ENCODE results near the gene INAFM2. TPM values are rescaled to one million over a fixed set of nuclear protein-coding genes. Genes with fewer than 3 reads are reported as not detected.

The INAFM2 gene
- total and polyA plus RNA-seq, 7 experiments from 2014 or later, result 2.0 to 21.2 (median 8.4) TPM

DNA sequence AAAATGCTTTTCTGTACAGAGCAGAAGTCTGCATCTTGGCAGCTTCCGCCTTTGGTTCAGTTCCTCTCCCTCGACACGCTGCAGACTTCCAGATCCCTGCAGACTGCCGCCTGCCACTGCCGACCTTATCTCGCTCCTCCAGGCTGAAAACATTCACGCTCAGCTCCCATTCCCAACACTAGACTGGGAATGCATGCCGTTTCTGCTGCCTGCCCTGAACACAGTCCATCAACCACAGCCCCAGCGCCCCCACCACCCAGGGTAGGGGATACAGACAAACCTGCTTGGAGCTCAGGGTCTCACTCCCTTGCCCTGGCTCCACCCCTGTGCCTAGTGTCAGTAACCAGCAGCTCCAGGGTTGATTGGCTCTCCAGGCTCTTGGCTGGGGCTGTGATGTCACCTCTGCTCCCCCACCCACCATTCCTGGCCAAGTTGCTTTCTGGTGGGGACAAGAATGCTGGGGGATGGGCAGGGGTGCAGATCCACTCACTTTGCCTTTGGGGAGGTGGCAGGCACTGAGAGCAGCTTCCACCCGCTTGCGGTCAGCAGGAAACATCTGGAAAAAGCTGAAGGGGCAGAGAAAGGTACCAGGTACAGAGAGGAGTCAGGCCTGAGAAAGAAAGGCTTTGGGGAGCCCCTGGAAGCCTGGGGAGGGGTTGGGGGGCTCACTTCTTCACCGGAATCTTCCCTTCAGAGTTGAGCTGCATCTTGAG is 21.9 kb upstream of the INAFM2 start:
- peaks cover 0 to 5% (median 0%) of the 10 kb centered on the region in 3 experiments for H3K9me3 ChIP-seq (ENCODE audit: control insufficient read depth in 2 of 3, low read length in 3 of 3)
- H3K4me1 Mint-ChIP-seq, result peaks cover 14 to 32% (median 26%) of the 10 kb centered on the region in 7 donors
- DNase-seq (no peak), ATAC-seq (no peak)
- H3K36me3 Mint-ChIP-seq, result peaks cover 7 to 65% (median 28%) of the 10 kb centered on the region in 5 donors
- no peak overlapping the region for H3K4me3 Mint-ChIP-seq
- no peaks in the 10 kb centered on the region for H3K27me3 ChIP-seq (ENCODE audit: control insufficient read depth in 2 of 2, insufficient read depth in 2 of 2, low read length in 2 of 2)
- no peak overlapping the region for H3K27ac Mint-ChIP-seq
- intact Hi-C loops (cut with micrococcal nuclease), result no loop called here
- peaks cover 4 to 9% of the 10 kb centered on the region in 2 donors for H3K4me1 ChIP-seq (ENCODE audit: control insufficient read depth in 2 of 2, insufficient read depth in 2 of 2, low read length in 2 of 2)
- ChIA-PET CTCF (interaction anchor here (0.6 to 1.1 kb wide), 5 partner anchors 10 to 36 kb away, joined by 3 to 4 read pairs (median 3); no protein-coding TSS in a partner anchor), POLR2A (no interaction called here)
- H3K27me3 Mint-ChIP-seq, result no peaks in the 10 kb centered on the region
- H3K27ac ChIP-seq (ENCODE audit: low read depth, low read length), result no peak overlapping the region
- peaks cover 14 to 82% (median 28%) of the 10 kb centered on the region in 3 experiments for H3K36me3 ChIP-seq (ENCODE audit: control insufficient read depth in 2 of 3, insufficient read depth in 3 of 3, low read length in 3 of 3)
- H3K4me3 ChIP-seq (ENCODE audit: low read length), result no peak overlapping the region
- peaks cover 0 to 14% (median 1%) of the 10 kb centered on the region in 11 donors for H3K9me3 Mint-ChIP-seq

DNA sequence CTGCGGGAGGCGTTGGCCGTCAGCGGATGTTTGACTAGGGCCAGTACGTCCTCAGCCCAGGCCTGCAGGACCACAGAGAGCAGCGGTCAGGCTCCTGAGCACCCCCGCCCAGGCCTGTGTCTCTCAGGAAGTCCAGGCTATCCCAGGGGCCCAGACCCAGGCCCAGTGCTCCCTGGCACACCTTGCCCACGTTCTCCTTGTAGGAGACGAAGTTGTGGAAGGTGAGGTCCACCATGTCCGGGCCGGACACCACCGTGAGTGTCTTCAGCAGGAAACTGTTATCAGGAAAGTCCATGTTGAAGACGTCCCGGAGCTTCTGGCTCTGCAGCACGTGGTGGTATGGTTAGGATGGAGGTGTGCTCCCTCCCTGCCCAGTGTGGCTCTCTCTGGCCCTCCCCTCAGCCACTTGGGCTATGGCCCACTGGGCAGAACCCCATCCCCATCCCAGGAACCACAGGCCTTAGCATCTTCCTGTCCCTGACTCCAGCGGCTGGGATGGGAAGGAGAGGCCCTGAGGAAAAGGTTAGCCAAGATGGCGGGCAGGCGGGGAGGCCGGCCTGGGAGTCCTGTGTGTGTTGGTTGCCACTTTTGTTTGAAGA is 21.1 kb upstream of the INAFM2 start:
- peaks cover 14 to 75% (median 28%) of the 10 kb centered on the region in 3 experiments for H3K36me3 ChIP-seq (ENCODE audit: control insufficient read depth in 2 of 3, insufficient read depth in 3 of 3, low read length in 3 of 3)
- Mint-ChIP-seq H3K27ac (no peak overlapping the region), H3K4me3 (no peak overlapping the region), H3K27me3 (no peaks in the 10 kb centered on the region), H3K36me3 (peaks cover 7 to 59% (median 28%) of the 10 kb centered on the region in 5 donors), H3K9me3 (peaks cover 0 to 14% (median 1%) of the 10 kb centered on the region in 11 donors), H3K4me1 (peaks cover 17 to 35% (median 28%) of the 10 kb centered on the region in 7 donors)
- intact Hi-C loops (cut with micrococcal nuclease), result no loop called here
- H3K9me3 ChIP-seq (ENCODE audit: control insufficient read depth in 2 of 3, low read length in 3 of 3), result peaks cover 0 to 5% (median 0%) of the 10 kb centered on the region in 3 experiments
- H3K27me3 ChIP-seq (ENCODE audit: control insufficient read depth in 2 of 2, insufficient read depth in 2 of 2, low read length in 2 of 2), result no peaks in the 10 kb centered on the region
- H3K4me3 ChIP-seq (ENCODE audit: low read length), result no peak overlapping the region
- CTCF ChIA-PET, result interaction anchor here (0.6 to 1.1 kb wide), 3 partner anchors 12 to 35 kb away, joined by 3 to 4 read pairs (median 4); no protein-coding TSS in a partner anchor
- DNase-seq (no peak), ATAC-seq (no peak)
- peaks cover 4 to 9% of the 10 kb centered on the region in 2 donors for H3K4me1 ChIP-seq (ENCODE audit: control insufficient read depth in 2 of 2, insufficient read depth in 2 of 2, low read length in 2 of 2)
- no peak overlapping the region for H3K27ac ChIP-seq (ENCODE audit: low read depth, low read length)
- POLR2A ChIA-PET, result no interaction called here

DNA sequence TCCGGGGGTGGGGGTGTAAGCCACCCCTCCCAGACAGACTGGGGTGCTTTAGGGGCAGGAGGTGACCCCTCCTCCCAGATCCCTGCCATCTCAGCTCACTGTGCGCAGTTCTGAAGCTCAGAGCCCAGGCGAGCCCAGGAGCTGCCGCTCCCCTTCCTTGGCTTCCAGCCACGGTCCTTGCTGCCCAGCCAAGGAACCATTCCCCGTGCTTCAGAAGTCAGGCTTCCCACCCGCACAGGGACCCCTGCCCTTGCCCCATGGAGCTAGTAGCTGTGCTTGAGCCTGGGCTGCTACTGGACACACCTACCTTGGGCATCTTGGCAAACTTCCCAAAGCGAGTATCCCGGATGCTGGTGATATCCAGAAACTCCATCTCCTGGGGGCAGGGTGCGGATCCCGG is 20.5 kb upstream of the INAFM2 start:
- peak overlapping the region in 1 of 10 donors; percentile 60 for H3K4me3 Mint-ChIP-seq
- H3K9me3 Mint-ChIP-seq, result peaks cover 0 to 14% (median 1%) of the 10 kb centered on the region in 11 donors
- H3K27me3 ChIP-seq (ENCODE audit: control insufficient read depth in 2 of 2, insufficient read depth in 2 of 2, low read length in 2 of 2), result no peaks in the 10 kb centered on the region
- H3K36me3 ChIP-seq (ENCODE audit: control insufficient read depth in 2 of 3, insufficient read depth in 3 of 3, low read length in 3 of 3), result peaks cover 14 to 70% (median 28%) of the 10 kb centered on the region in 3 experiments
- ChIA-PET POLR2A (no interaction called here), CTCF (interaction anchor here (0.7 kb wide), 1 partner anchor 24 kb away, joined by 3 read pairs; no protein-coding TSS in a partner anchor)
- H3K4me1 ChIP-seq (ENCODE audit: control insufficient read depth in 2 of 2, insufficient read depth in 2 of 2, low read length in 2 of 2), result peaks cover 4 to 9% of the 10 kb centered on the region in 2 donors
- peaks cover 17 to 35% (median 28%) of the 10 kb centered on the region in 7 donors for H3K4me1 Mint-ChIP-seq
- H3K27ac Mint-ChIP-seq, result no peak overlapping the region
- H3K36me3 Mint-ChIP-seq, result peaks cover 7 to 54% (median 28%) of the 10 kb centered on the region in 5 donors
- DNase-seq (no peak), ATAC-seq (no peak)
- intact Hi-C loops (cut with micrococcal nuclease), result no loop called here
- no peaks in the 10 kb centered on the region for H3K27me3 Mint-ChIP-seq
- peaks cover 0 to 5% (median 0%) of the 10 kb centered on the region in 3 experiments for H3K9me3 ChIP-seq (ENCODE audit: control insufficient read depth in 2 of 3, low read length in 3 of 3)
- H3K27ac ChIP-seq (ENCODE audit: low read depth, low read length), result no peak overlapping the region
- no peak overlapping the region for H3K4me3 ChIP-seq (ENCODE audit: low read length)

DNA sequence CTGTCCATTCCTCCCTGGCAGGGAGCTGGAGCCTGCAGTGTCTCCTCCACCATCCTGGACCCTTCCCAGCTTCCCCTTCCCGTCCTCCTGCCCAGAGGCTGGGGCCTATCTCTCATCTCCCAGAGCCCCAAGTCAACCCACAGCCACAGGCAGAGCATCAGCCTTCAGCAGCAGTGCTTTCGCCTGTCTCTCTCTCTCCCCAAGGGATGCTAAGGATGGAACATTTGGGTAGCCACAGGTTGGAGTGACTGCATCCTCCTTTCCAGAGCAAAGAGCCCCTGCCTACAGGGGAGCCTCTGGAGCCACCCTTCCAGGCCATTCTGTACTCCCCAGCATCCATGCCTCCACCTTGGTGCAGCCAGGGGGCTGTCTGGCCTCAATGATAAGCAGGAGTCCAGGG is 19.9 kb upstream of the INAFM2 start:
- Histone ChIP-seq H3K36me3 (ENCODE audit: control insufficient read depth in 2 of 3, insufficient read depth in 3 of 3, low read length in 3 of 3) (peaks cover 14 to 66% (median 26%) of the 10 kb centered on the region in 3 experiments), H3K27ac (ENCODE audit: low read depth, low read length) (no peak overlapping the region), H3K4me1 (ENCODE audit: control insufficient read depth in 2 of 2, insufficient read depth in 2 of 2, low read length in 2 of 2) (peaks cover 4 to 9% of the 10 kb centered on the region in 2 donors), H3K9me3 (ENCODE audit: control insufficient read depth in 2 of 3, low read length in 3 of 3) (peaks cover 0 to 5% (median 0%) of the 10 kb centered on the region in 3 experiments), H3K4me3 (ENCODE audit: low read length) (no peak overlapping the region), H3K27me3 (ENCODE audit: control insufficient read depth in 2 of 2, insufficient read depth in 2 of 2, low read length in 2 of 2) (no peaks in the 10 kb centered on the region)
- Mint-ChIP-seq H3K27ac (peak overlapping the region in 3 of 9 donors; percentile 12 to 76 (median 19)), H3K4me1 (peaks cover 17 to 37% (median 31%) of the 10 kb centered on the region in 7 donors), H3K4me3 (peak overlapping the region in 2 of 10 donors; percentile 39 to 60), H3K27me3 (no peaks in the 10 kb centered on the region), H3K9me3 (peaks cover 0 to 14% (median 1%) of the 10 kb centered on the region in 11 donors), H3K36me3 (peaks cover 7 to 49% (median 28%) of the 10 kb centered on the region in 5 donors)
- ATAC-seq (no peak), DNase-seq (no peak)
- ChIA-PET POLR2A (no interaction called here), CTCF (interaction anchor here (0.6 to 0.7 kb wide), 2 partner anchors 25 to 27 kb away, joined by 3 read pairs; no protein-coding TSS in a partner anchor)
- intact Hi-C loops (cut with micrococcal nuclease), result no loop called here

DNA sequence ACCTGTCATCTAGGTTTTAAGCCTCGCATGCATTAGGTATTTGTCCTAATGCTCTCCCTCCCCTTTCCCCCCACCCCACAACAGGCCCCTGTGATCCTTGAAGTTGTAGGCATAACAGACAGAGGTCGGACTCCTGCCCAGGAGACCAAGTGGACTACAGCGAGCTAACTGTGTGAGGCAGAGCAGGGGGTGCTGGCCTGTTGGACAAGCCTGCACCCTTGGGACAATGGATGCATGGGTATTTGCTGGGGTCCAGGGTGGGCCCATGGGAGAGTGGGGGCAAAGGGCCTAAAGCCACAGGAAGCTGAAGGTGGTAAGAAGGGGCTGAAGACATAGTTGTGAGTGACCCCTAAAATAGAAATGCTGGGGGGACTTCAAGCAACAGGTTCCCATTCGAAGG is 18.2 kb upstream of the INAFM2 start:
- Histone ChIP-seq H3K36me3 (ENCODE audit: control insufficient read depth in 2 of 3, insufficient read depth in 3 of 3, low read length in 3 of 3) (peaks cover under 1 to 53% (median 22%) of the 10 kb centered on the region in 3 experiments), H3K4me3 (ENCODE audit: low read length) (no peak overlapping the region), H3K27ac (ENCODE audit: low read depth, low read length) (no peak overlapping the region), H3K4me1 (ENCODE audit: control insufficient read depth in 2 of 2, insufficient read depth in 2 of 2, low read length in 2 of 2) (peaks cover 16 to 22% of the 10 kb centered on the region in 2 donors), H3K9me3 (ENCODE audit: control insufficient read depth in 2 of 3, low read length in 3 of 3) (peaks cover 0 to 5% (median 0%) of the 10 kb centered on the region in 3 experiments), H3K27me3 (ENCODE audit: control insufficient read depth in 2 of 2, insufficient read depth in 2 of 2, low read length in 2 of 2) (no peaks in the 10 kb centered on the region)
- no peaks in the 10 kb centered on the region for H3K27me3 Mint-ChIP-seq
- H3K27ac Mint-ChIP-seq, result peak overlapping the region in 3 of 9 donors; percentile 19 to 33 (median 25)
- DNase-seq, result no peak
- H3K9me3 Mint-ChIP-seq, result peaks cover 0 to 5% (median 0%) of the 10 kb centered on the region in 11 donors
- peak overlapping the region in 4 of 10 donors; percentile 41 to 98 (median 78) for H3K4me3 Mint-ChIP-seq
- ChIA-PET CTCF (interaction anchor here (0.7 to 19.9 kb wide), 7 partner anchors 9 to 208 kb away, joined by 3 to 366 read pairs (median 3); partner anchors contain the start of gene CCDC9B), POLR2A (interaction anchor here (1.0 to 4.1 kb wide), 5 partner anchors 9 to 31 kb away, joined by 3 to 31 read pairs (median 3); no protein-coding TSS in a partner anchor)
- peaks cover 7 to 37% (median 17%) of the 10 kb centered on the region in 5 donors for H3K36me3 Mint-ChIP-seq
- no peak for ATAC-seq
- H3K4me1 Mint-ChIP-seq, result peaks cover 31 to 54% (median 44%) of the 10 kb centered on the region in 7 donors
- intact Hi-C loops (cut with micrococcal nuclease), result loop anchor here in 1 of 2 donors (5.0 kb wide), 1 partner anchor 52 kb away; the partner anchor contains the start of gene DISP2

DNA sequence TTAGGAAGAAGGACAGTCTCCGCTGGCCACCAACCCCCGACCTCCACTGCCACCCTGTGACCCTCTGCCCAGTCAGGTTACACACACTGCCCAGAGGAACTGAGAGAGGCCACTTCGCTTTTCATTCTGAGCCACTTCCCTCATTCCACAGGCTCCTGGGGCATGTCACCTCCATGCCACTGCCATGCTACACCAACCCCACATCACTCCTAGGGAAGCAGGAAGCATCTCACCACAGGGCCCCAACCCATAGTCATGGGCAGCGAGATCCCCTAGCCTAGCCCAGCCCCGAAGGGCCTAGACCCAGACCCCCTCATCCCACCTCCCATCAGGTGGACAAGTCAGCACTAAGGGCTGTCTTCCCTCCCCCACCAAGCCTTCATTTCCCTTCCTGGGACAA is 17.1 kb upstream of the INAFM2 start:
- ChIA-PET CTCF (interaction anchor here (0.7 to 19.9 kb wide), 11 partner anchors 15 to 261 kb away, joined by 3 to 366 read pairs (median 7); partner anchors contain the start of genes CCDC9B and INAFM2), POLR2A (interaction anchor here (2.8 to 6.4 kb wide), 4 partner anchors 13 to 29 kb away, joined by 23 to 93 read pairs (median 30); partner anchors contain the start of genes ANKRD63 and INAFM2)
- Histone ChIP-seq H3K36me3 (ENCODE audit: control insufficient read depth in 2 of 3, insufficient read depth in 3 of 3, low read length in 3 of 3) (peaks cover 0 to 42% (median 13%) of the 10 kb centered on the region in 3 experiments), H3K27me3 (ENCODE audit: control insufficient read depth in 2 of 2, insufficient read depth in 2 of 2, low read length in 2 of 2) (no peaks in the 10 kb centered on the region), H3K9me3 (ENCODE audit: control insufficient read depth in 2 of 3, low read length in 3 of 3) (no peaks in the 10 kb centered on the region), H3K4me3 (ENCODE audit: low read length) (peak overlapping the region; percentile 99), H3K4me1 (ENCODE audit: control insufficient read depth in 2 of 2, insufficient read depth in 2 of 2, low read length in 2 of 2) (peaks cover 16 to 22% of the 10 kb centered on the region in 2 donors), H3K27ac (ENCODE audit: low read depth, low read length) (peak overlapping the region; percentile 94)
- H3K27ac Mint-ChIP-seq, result peak overlapping the region; percentile 86 to 99 (median 94)
- H3K27me3 Mint-ChIP-seq, result peaks cover 0 to 4% (median 0%) of the 10 kb centered on the region in 5 donors
- no peak for DNase-seq
- peaks cover 31 to 55% (median 48%) of the 10 kb centered on the region in 7 donors for H3K4me1 Mint-ChIP-seq
- H3K9me3 Mint-ChIP-seq, result no peaks in the 10 kb centered on the region
- intact Hi-C loops (cut with micrococcal nuclease), result loop anchor here in 1 of 2 donors (2.0 to 5.0 kb wide), 2 partner anchors 51 to 146 kb away; partner anchors contain the start of genes BUB1B and DISP2
- H3K36me3 Mint-ChIP-seq, result peaks cover 5 to 26% (median 8%) of the 10 kb centered on the region in 5 donors
- ATAC-seq, result no peak
- H3K4me3 Mint-ChIP-seq, result peak overlapping the region; percentile 93 to 99 (median 96)

Data from naive thymus-derived CD4-positive, alpha-beta T cell (primary cell).